NCI-H510A treated with DMSO at 0.1 percent for 48 hours (cell line): ENCODE measurements around the gene RALGPS1.

Experiments used
- DNase-seq: peaks from one replicate; lab custom pipeline; 2025; lab: John Stamatoyannopoulos, UW

The RALGPS1 gene

GRCh38 chr9:127175319-127175715 lies 260.7 kb downstream of the RALGPS1 start:
- DNase-seq: no peak

- DNase-seq: no peak
Measured at GRCh38 chr9:127175764-127176163, 261.2 kb downstream of the RALGPS1 start.

GRCh38 chr9:127176631-127177030 lies 262.0 kb downstream of the RALGPS1 start:
- DNase-seq: no peak

GRCh38 chr9:127177231-127177630 lies 262.6 kb downstream of the RALGPS1 start:
- DNase-seq: no peak

GRCh38 chr9:127177665-127178265 lies 263.2 kb downstream of the RALGPS1 start:
- no peak for DNase-seq

- DNase-seq: no peak
Measured at GRCh38 chr9:127178686-127179632, 264.4 kb downstream of the RALGPS1 start.

GRCh38 chr9:127179633-127180441 lies 265.3 kb downstream of the RALGPS1 start:
- no peak for DNase-seq

GRCh38 chr9:127180457-127181314 lies 266.1 kb downstream of the RALGPS1 start:
- no peak for DNase-seq

GRCh38 chr9:127181315-127181580 lies 266.7 kb downstream of the RALGPS1 start:
- no peak for DNase-seq

- no peak for DNase-seq
Measured at GRCh38 chr9:127181595-127182190, 267.1 kb downstream of the RALGPS1 start.

GRCh38 chr9:127182901-127183746 lies 268.5 kb downstream of the RALGPS1 start:
- DNase-seq: no peak

- DNase-seq: no peak
Measured at GRCh38 chr9:127183814-127184582, 269.4 kb downstream of the RALGPS1 start.

GRCh38 chr9:127184641-127185040 lies 270.1 kb downstream of the RALGPS1 start:
- no peak for DNase-seq

GRCh38 chr9:127185181-127185580 lies 270.6 kb downstream of the RALGPS1 start:
- DNase-seq: no peak

- DNase-seq: no peak
Measured at GRCh38 chr9:127185931-127186781, 271.6 kb downstream of the RALGPS1 start.

GRCh38 chr9:127186806-127187205 lies 272.2 kb downstream of the RALGPS1 start:
- DNase-seq: no peak

- no peak for DNase-seq
Measured at GRCh38 chr9:127187231-127187956, 272.8 kb downstream of the RALGPS1 start.

- DNase-seq: no peak
Measured at GRCh38 chr9:127188396-127188795, 273.8 kb downstream of the RALGPS1 start.
